ENCODE measurements around the gene TRIM67.

Gene TRIM67

DNA sequence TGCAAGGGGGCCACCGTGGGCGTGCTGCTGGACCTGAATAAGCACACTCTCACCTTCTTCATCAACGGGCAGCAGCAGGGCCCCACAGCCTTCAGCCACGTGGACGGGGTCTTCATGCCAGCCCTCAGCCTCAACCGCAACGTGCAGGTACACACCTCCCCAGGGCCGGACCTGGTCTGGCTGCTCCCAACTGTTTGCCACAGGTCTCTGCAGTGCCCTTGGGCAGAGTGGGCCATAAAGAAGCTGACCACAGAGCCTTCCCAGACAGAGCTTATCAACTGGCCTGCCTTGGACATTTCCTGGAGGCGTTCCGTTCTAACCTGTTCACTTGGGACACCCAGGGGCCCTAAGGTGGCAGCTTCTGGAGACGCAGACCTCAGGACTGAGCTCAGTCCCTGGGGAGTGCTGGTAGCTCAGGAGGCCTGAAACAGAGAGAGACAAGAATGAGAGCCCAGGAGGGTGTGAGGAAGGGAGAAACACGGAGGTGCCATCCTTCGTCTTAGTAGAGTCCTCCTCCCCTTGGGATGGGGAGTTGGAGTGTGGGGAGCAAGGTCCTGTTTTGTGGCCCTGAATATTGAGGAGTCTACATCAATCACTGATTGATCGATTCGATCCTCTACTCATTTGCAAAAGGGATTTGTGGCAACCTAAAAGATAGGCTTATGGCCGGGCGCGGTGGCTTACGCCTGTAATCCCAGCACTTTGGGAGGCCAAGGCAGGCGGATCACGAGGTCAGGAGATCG, 52.1 kb downstream of the TRIM67 start:
- H3K27me3 Mint-ChIP-seq (ENCODE audit: low read depth) = peaks cover 55% of the 10 kb centered on the region

DNA sequence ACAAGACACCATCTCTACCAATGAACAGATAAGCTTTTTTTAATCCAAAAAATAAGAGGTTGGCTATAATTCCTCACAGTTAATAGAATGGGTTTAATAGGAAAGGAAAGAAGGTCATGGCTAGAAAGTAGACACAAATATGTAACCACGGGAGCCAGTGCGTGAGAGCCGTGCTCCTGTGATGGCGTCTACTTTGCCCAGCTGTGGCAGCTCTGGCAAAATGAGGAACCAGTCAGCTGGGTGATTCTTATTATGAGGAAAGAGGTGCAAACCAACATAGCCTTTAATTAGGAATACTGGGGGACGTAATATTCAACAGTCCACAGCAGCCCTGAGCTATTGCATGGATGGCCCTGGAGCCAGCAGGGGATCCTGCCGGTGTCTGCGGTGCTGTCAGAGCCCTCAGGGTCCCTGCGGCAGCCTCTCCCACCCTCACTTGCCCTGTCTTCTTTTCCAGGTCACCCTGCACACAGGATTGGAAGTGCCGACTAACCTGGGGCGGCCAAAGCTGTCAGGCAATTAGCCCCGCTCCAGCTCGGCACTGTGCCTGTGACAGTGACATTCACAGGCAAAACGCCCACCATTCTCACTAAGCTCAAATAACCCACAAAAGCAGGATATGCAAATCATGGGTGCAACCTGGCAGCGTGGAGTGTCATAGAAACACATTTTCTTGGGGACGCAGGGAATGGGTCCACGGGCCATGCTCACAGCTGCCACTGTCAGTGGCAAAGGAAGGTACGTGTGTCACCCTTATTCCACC, 53.2 kb downstream of the TRIM67 start:
- Mint-ChIP-seq H3K36me3 (ENCODE audit: low read depth) (no peaks in the 10 kb centered on the region), H3K27ac (no peak overlapping the region), H3K27me3 (ENCODE audit: low read depth) (peaks cover 55% of the 10 kb centered on the region), H3K4me1 (peaks cover 4% of the 10 kb centered on the region), H3K9me3 (no peaks in the 10 kb centered on the region), H3K4me3 (no peak overlapping the region)
- TF ChIP-seq, protein P1, sequence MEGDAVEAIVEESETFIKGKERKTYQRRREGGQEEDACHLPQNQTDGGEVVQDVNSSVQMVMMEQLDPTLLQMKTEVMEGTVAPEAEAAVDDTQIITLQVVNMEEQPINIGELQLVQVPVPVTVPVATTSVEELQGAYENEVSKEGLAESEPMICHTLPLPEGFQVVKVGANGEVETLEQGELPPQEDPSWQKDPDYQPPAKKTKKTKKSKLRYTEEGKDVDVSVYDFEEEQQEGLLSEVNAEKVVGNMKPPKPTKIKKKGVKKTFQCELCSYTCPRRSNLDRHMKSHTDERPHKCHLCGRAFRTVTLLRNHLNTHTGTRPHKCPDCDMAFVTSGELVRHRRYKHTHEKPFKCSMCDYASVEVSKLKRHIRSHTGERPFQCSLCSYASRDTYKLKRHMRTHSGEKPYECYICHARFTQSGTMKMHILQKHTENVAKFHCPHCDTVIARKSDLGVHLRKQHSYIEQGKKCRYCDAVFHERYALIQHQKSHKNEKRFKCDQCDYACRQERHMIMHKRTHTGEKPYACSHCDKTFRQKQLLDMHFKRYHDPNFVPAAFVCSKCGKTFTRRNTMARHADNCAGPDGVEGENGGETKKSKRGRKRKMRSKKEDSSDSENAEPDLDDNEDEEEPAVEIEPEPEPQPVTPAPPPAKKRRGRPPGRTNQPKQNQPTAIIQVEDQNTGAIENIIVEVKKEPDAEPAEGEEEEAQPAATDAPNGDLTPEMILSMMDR (IDR thresholded peaks at IDR 0.05; ENCODE audit: unreplicated experiment in 3 of 3) = no peak

More for the DNA sequence above, 52.1 kb downstream of the TRIM67 start:
- Mint-ChIP-seq H3K36me3 (ENCODE audit: low read depth) (no peaks in the 10 kb centered on the region), H3K4me1 (peaks cover 4% of the 10 kb centered on the region), H3K27ac (no peak overlapping the region), H3K4me3 (no peak overlapping the region), H3K9me3 (no peaks in the 10 kb centered on the region)
- TF ChIP-seq, protein P1 (IDR thresholded peaks at IDR 0.05; ENCODE audit: unreplicated experiment in 3 of 3) = no peak

DNA sequence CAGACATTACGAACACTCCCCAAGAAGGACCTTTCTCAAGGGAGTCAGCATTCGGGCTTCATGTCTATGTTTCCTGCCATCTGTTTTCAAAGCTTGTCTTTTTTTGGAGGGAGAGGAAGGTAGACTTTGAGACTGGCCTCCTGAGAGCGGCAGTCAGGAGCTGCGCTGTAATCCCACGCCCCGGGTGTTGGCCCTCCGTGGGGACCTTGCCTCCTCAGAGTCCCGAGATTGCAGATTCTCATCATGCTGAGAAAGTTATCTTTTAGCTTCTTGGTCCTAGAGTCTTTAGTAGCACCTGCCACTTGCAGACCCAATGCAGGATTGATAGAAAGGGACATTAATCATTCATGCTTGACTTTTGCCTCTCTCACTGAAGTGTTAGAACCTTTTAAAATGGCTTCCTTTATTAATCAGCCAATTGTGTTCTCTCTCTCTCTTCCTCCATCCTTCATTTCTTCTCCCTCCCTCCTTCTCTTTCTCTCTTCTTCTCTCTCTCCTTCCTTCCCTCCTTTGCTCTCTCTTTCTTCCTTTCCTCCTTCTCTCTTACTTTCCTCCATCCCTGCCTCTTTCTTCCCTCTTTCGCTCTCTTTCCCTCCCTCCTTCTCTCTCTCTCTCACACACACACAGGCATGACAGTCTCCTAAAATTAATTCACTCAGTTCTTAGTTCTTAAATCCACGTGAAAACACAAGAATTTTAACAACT, 54.0 kb downstream of the TRIM67 start:
- TF ChIP-seq, protein P1 (IDR thresholded peaks at IDR 0.05; ENCODE audit: unreplicated experiment in 3 of 3) = no peak
- H3K4me3 Mint-ChIP-seq = no peak overlapping the region
- no peaks in the 10 kb centered on the region for H3K36me3 Mint-ChIP-seq (ENCODE audit: low read depth)
- peaks cover 4% of the 10 kb centered on the region for H3K4me1 Mint-ChIP-seq
- no peaks in the 10 kb centered on the region for H3K9me3 Mint-ChIP-seq
- H3K27me3 Mint-ChIP-seq (ENCODE audit: low read depth) = peaks cover 55% of the 10 kb centered on the region
- H3K27ac Mint-ChIP-seq = no peak overlapping the region

DNA sequence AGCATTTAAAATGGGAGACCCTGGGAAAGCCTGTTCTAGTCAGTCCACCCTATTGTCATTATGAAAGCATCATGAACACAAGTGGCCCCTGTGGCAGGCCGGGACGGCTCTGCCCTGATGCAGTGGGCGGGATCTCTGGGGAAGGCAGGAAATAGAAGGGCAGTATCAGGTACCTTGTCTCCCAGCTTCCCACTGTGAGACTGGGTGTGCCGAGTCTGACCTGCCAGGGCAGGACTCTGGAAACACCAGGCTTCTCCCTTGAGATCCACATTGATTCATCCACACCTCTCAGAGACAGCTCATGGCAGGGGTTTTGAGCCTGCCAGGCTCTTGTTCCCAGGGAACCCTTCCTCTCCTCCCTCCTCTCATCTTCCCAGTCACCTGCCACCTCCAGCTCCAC, 54.6 kb downstream of the TRIM67 start:
- no peaks in the 10 kb centered on the region for H3K9me3 Mint-ChIP-seq
- TF ChIP-seq, protein P1 (IDR thresholded peaks at IDR 0.05; ENCODE audit: unreplicated experiment in 3 of 3) = no peak
- no peak overlapping the region for H3K4me3 Mint-ChIP-seq
- H3K27me3 Mint-ChIP-seq (ENCODE audit: low read depth) = peaks cover 52% of the 10 kb centered on the region
- peaks cover 4% of the 10 kb centered on the region for H3K4me1 Mint-ChIP-seq
- H3K27ac Mint-ChIP-seq = no peak overlapping the region
- no peaks in the 10 kb centered on the region for H3K36me3 Mint-ChIP-seq (ENCODE audit: low read depth)

DNA sequence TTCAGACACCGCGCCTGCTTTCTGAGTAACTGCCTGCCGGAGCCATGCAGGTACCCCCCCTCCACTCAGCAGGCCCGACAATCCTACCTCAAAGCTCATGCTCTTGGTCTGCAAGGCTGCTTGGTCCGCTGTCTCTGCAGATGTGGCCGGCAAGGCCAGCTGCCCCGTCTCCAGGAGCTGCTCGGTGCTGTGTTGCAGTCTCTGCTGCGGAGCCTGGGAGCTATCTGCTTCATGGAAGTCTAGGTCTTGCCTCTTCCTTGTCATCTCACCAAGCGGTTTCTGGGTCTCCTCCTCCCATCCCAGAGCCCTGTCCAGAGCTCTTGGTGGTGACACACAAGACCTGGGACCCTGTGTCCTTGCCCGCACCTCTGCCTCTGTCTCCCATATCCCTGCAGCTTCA, 55.2 kb downstream of the TRIM67 start:
- peaks cover 46% of the 10 kb centered on the region for H3K27me3 Mint-ChIP-seq (ENCODE audit: low read depth)
- H3K9me3 Mint-ChIP-seq = no peaks in the 10 kb centered on the region
- peaks cover 2% of the 10 kb centered on the region for H3K4me1 Mint-ChIP-seq
- H3K4me3 Mint-ChIP-seq = no peak overlapping the region
- no peaks in the 10 kb centered on the region for H3K36me3 Mint-ChIP-seq (ENCODE audit: low read depth)
- H3K27ac Mint-ChIP-seq = no peak overlapping the region
- TF ChIP-seq, protein P1 (IDR thresholded peaks at IDR 0.05; ENCODE audit: unreplicated experiment in 3 of 3) = no peak
